Body of pancreas (tissue), 4 donors: Measurements from ENCODE around the gene SPSB1.

Experiments used
- POLR2A ChIP-seq, 3 donors: fragments of 450-650 bp; IDR thresholded peaks; one replicate each; pipeline ENCODE4 v1.6.1; 2016; ENCODE audit warnings: antibody characterized with exemption in 3 of 3, mild to moderate bottlenecking in 2 of 3
- TF ChIP-seq, protein P1 (sequence below), 7 experiments: fragments of 450-650 bp in 4 of 7; fragments of 200-600 bp in 3 of 7; sonication (generic) in 3 of 7; IDR thresholded peaks; one replicate each; pipeline ENCODE4 v1.5.1; 2016 to 2019; ENCODE audit warnings: antibody characterized with exemption in 7 of 7

DNA sequence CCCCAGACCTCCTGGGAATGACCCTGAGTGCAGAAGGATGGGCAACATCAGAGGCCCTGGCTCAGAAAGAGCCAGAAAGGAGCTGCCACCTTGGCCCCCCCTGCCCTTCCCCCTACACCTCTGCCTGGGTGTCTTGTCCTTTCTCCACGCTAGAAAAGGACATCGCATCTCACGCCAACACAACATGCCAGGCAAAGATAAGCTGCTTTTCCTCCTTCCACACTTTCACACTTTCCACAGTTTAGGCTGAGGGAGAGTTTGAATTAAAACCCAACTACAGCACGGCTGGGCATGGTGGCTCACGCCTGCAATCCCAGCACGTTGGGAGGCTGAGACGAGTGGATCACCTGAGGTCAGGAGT, 109.5 kb downstream of the SPSB1 start:
- TF ChIP-seq, protein P1, sequence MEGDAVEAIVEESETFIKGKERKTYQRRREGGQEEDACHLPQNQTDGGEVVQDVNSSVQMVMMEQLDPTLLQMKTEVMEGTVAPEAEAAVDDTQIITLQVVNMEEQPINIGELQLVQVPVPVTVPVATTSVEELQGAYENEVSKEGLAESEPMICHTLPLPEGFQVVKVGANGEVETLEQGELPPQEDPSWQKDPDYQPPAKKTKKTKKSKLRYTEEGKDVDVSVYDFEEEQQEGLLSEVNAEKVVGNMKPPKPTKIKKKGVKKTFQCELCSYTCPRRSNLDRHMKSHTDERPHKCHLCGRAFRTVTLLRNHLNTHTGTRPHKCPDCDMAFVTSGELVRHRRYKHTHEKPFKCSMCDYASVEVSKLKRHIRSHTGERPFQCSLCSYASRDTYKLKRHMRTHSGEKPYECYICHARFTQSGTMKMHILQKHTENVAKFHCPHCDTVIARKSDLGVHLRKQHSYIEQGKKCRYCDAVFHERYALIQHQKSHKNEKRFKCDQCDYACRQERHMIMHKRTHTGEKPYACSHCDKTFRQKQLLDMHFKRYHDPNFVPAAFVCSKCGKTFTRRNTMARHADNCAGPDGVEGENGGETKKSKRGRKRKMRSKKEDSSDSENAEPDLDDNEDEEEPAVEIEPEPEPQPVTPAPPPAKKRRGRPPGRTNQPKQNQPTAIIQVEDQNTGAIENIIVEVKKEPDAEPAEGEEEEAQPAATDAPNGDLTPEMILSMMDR (IDR thresholded peaks at IDR 0.05), result no peak
- no peak for TF ChIP-seq POLR2A (IDR thresholded peaks at IDR 0.05)
